Measurements from ENCODE around the gene CRTC1. TPM values are rescaled to one million over a fixed set of nuclear protein-coding genes. Genes with fewer than 3 reads are reported as not detected.

Gene CRTC1
- total RNA-seq, 2 donors from 2014 or later, result 4.9 to 6.5 TPM

DNA sequence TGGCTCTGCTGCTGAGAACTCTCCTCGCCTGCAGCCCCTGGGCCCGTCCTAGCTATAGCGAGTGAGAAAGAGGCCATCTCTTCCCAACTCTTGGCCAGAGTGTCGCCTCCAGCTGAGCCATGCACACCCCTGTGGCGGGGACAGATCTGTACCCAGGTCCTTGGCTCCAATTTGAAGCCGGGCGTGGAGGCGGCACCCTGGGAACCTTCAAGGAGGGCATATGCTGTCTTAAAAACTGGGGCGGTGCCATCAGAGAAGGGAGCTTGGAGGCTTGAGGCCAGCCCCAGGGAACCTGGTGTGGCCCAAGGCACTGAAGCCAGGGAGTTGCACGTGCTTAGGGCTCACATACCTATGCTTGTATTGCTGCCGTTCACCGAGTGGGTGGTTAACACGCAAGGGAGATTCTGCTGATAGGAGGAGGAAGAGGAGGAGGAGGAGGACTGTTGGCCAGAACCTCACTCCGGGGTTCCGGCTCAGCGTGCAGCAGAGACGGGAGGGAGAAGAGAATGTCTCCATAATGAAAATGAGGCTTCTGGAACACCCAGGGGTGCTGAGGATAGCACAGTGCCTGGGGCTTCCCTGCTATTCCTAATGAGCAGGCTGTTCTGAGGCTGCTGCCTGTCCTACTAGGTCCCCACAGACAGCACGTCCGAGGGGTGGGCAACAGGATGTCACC, 67.0 kb downstream of the CRTC1 start:
- 93 to 94% methylated on average over 14 to 17 of the region's 19 CpGs for WGBS, 2 donors
- intact Hi-C loops (cut with DNase I), result no loop called here
- Histone ChIP-seq H3K27ac (no peak overlapping the region), H3K4me1 (no peaks in the 10 kb centered on the region), H3K36me3 (replicated peaks in 1 of 2; ENCODE audit: insufficient read depth in 1 of 2, low read depth in 2 of 2) (no peaks in the 10 kb centered on the region), H3K9me3 (no peaks in the 10 kb centered on the region), H3K4me3 (no peak overlapping the region), H3K27me3 (no peaks in the 10 kb centered on the region)
- no peak for DNase-seq
- ATAC-seq, result no peak
- no peak for TF ChIP-seq POLR2A (IDR thresholded peaks at IDR 0.05)
- TF ChIP-seq, protein P1, sequence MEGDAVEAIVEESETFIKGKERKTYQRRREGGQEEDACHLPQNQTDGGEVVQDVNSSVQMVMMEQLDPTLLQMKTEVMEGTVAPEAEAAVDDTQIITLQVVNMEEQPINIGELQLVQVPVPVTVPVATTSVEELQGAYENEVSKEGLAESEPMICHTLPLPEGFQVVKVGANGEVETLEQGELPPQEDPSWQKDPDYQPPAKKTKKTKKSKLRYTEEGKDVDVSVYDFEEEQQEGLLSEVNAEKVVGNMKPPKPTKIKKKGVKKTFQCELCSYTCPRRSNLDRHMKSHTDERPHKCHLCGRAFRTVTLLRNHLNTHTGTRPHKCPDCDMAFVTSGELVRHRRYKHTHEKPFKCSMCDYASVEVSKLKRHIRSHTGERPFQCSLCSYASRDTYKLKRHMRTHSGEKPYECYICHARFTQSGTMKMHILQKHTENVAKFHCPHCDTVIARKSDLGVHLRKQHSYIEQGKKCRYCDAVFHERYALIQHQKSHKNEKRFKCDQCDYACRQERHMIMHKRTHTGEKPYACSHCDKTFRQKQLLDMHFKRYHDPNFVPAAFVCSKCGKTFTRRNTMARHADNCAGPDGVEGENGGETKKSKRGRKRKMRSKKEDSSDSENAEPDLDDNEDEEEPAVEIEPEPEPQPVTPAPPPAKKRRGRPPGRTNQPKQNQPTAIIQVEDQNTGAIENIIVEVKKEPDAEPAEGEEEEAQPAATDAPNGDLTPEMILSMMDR (IDR thresholded peaks at IDR 0.05), result no peak

DNA sequence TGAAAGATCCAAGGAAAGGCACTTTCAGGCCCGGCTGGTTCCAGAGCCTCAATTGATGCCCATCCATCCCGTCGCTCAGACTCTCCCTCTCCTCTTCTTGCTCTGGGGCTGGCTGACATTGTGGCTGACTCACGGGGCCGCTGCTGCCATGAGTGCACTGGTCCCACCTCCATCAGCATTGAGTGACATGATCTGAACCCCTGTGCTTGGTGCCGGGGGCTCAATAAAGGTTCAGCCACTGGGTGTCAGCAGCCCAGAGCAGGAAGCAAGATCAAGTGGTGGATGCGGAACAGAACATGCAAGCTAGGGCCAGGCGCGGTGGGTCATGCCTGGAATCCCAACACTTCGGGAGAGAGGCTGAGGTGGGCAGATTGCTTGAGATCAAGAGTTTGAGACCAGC, 68.1 kb downstream of the CRTC1 start:
- intact Hi-C loops (cut with DNase I), result no loop called here
- no peaks in the 10 kb centered on the region for H3K9me3 ChIP-seq
- no peak for TF ChIP-seq POLR2A (IDR thresholded peaks at IDR 0.05)
- TF ChIP-seq, protein P1 (IDR thresholded peaks at IDR 0.05), result no peak
- no peaks in the 10 kb centered on the region for H3K27me3 ChIP-seq
- H3K4me3 ChIP-seq, result no peak overlapping the region
- no peak overlapping the region for H3K27ac ChIP-seq
- no peak for DNase-seq
- no peaks in the 10 kb centered on the region for H3K36me3 ChIP-seq (replicated peaks in 1 of 2; ENCODE audit: insufficient read depth in 1 of 2, low read depth in 2 of 2)
- H3K4me1 ChIP-seq, result no peaks in the 10 kb centered on the region
- ATAC-seq, result no peak
- WGBS, 2 donors, result 90 to 99% methylated on average over 6 to 9 of the region's 10 CpGs

DNA sequence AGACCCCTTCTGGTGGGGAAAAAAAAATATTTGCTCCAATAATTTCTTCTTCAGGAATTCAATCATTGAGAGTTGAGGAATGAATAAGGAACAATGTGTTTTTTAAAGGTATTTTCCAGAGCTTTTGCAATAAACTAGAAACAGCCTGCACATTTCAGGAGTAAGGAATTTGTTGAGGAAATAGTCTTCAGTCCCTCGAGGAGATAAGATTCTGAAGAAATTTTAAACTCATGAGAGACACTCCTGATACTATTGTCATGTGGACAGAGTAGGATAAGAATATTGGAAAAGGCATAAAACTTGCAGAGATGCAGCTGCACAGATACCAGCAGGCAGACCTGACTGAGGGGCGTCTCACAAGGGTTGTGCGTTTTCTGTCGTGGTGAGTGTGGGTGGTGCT, 71.0 kb downstream of the CRTC1 start:
- intact Hi-C loops (cut with DNase I), result no loop called here
- Histone ChIP-seq H3K27me3 (no peaks in the 10 kb centered on the region), H3K36me3 (replicated peaks in 1 of 2; ENCODE audit: insufficient read depth in 1 of 2, low read depth in 2 of 2) (no peaks in the 10 kb centered on the region), H3K4me3 (no peak overlapping the region), H3K4me1 (no peaks in the 10 kb centered on the region), H3K27ac (no peak overlapping the region), H3K9me3 (no peaks in the 10 kb centered on the region)
- no peak for TF ChIP-seq POLR2A (IDR thresholded peaks at IDR 0.05)
- TF ChIP-seq, protein P1 (IDR thresholded peaks at IDR 0.05), result no peak
- 85 to 90% methylated on average over 4 of the region's 4 CpGs for WGBS, 2 donors
- no peak for DNase-seq
- ATAC-seq, result no peak

DNA sequence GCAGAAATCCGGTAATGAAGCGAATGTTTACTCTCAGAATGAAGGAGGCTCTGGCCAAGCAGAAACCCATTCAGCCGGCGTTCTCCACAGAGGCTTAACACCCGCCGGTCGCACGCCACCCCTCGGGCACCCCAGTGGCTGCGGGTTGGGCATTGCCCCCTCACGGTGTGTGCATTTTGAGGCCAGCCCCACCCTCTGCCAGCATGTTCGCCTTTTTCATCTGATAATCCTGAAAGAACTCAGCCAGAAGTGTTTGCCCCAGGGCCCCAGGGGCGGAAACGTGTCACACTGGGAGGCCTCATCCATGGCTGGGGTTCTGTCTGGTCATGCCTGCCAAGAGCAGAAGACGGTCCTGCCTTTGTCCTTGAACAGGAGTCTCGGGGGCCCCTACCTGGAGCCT, 73.4 kb downstream of the CRTC1 start:
- H3K4me3 ChIP-seq, result no peak overlapping the region
- ATAC-seq, result no peak
- H3K4me1 ChIP-seq, result peaks cover 5% of the 10 kb centered on the region
- H3K9me3 ChIP-seq, result no peaks in the 10 kb centered on the region
- H3K27me3 ChIP-seq, result no peaks in the 10 kb centered on the region
- no peak overlapping the region for H3K27ac ChIP-seq
- intact Hi-C loops (cut with DNase I), result no loop called here
- H3K36me3 ChIP-seq (replicated peaks in 1 of 2; ENCODE audit: insufficient read depth in 1 of 2, low read depth in 2 of 2), result no peaks in the 10 kb centered on the region
- TF ChIP-seq POLR2A (IDR thresholded peaks at IDR 0.05), result no peak
- TF ChIP-seq, protein P1 (IDR thresholded peaks at IDR 0.05), result no peak
- DNase-seq, result no peak
- 85 to 88% methylated on average over 15 to 16 of the region's 16 CpGs for WGBS, 2 donors

Measured in body of pancreas (tissue), 4 donors.